ENCODE measurements around the gene TFF3. TPM values are rescaled to one million over a fixed set of nuclear protein-coding genes. Genes with fewer than 3 reads are reported as not detected.

TFF3 gene
- polyA plus RNA-seq, 3 donors: 0.07 TPM; not detected in 2

GRCh38 chr21:42356650-42357049, 41.4 kb upstream of the TFF3 start:
- Histone ChIP-seq H3K4me2 (replicated peaks; ENCODE audit: extremely low read depth, low read length, poor library complexity, severe bottlenecking) (no peak overlapping the region), H3K27ac (ENCODE audit: low read depth in 1 of 2, low read length in 2 of 2) (no peak overlapping the region), H3K9me3 (replicated peaks in 1 of 2; ENCODE audit: control insufficient read depth in 1 of 2, insufficient read depth in 1 of 2, low read length in 2 of 2) (peaks cover 3 to 17% of the 10 kb centered on the region in 2 donors), H3K27me3 (ENCODE audit: control insufficient read depth in 2 of 2, insufficient read depth in 2 of 2, low read length in 2 of 2) (no peaks in the 10 kb centered on the region), H2AFZ (ENCODE audit: insufficient read depth, low read depth, low read length, poor library complexity, severe bottlenecking) (no peak overlapping the region), H3K36me3 (replicated peaks in 1 of 2; ENCODE audit: control insufficient read depth in 1 of 2, insufficient read depth in 2 of 2, low read length in 2 of 2) (no peaks in the 10 kb centered on the region), H4K20me1 (ENCODE audit: insufficient read depth, low read length) (no peaks in the 10 kb centered on the region), H3K4me3 (replicated peaks in 1 of 3; ENCODE audit: low read depth in 2 of 3, low read length in 3 of 3) (no peak overlapping the region), H3K79me2 (ENCODE audit: insufficient read depth, low read length) (no peaks in the 10 kb centered on the region), H3K4me1 (ENCODE audit: control insufficient read depth in 1 of 2, insufficient read depth in 2 of 2, low read length in 2 of 2) (no peaks in the 10 kb centered on the region), H3K9ac (ENCODE audit: insufficient read depth, low read length, poor library complexity, severe bottlenecking) (no peak overlapping the region)
- WGBS (ENCODE audit: insufficient coverage): 86% methylated on average over 6 of the region's 6 CpGs
- peaks cover 4 to 29% (median 18%) of the 10 kb centered on the region in 7 donors for H3K9me3 Mint-ChIP-seq
- H3K4me3 Mint-ChIP-seq: no peak overlapping the region
- no peak for DNase-seq
- TF ChIP-seq CTCF (IDR thresholded peaks at IDR 0.05): no peak
- H3K4me1 Mint-ChIP-seq: no peaks in the 10 kb centered on the region
- intact Hi-C loops (cut with micrococcal nuclease): no loop called here
- H3K27ac Mint-ChIP-seq: no peak overlapping the region
- peaks cover 1 to 6% (median 4%) of the 10 kb centered on the region in 3 donors for H3K27me3 Mint-ChIP-seq (ENCODE audit: low read depth in 3 of 3)
- no peaks in the 10 kb centered on the region for H3K36me3 Mint-ChIP-seq

GRCh38 chr21:42356046-42356445, 40.8 kb upstream of the TFF3 start:
- Histone ChIP-seq H3K79me2 (ENCODE audit: insufficient read depth, low read length) (no peaks in the 10 kb centered on the region), H3K9me3 (replicated peaks in 1 of 2; ENCODE audit: control insufficient read depth in 1 of 2, insufficient read depth in 1 of 2, low read length in 2 of 2) (peaks cover 3 to 17% of the 10 kb centered on the region in 2 donors), H4K20me1 (ENCODE audit: insufficient read depth, low read length) (no peaks in the 10 kb centered on the region), H3K4me1 (ENCODE audit: control insufficient read depth in 1 of 2, insufficient read depth in 2 of 2, low read length in 2 of 2) (no peaks in the 10 kb centered on the region), H3K9ac (ENCODE audit: insufficient read depth, low read length, poor library complexity, severe bottlenecking) (no peak overlapping the region), H3K4me3 (replicated peaks in 1 of 3; ENCODE audit: low read depth in 2 of 3, low read length in 3 of 3) (no peak overlapping the region), H3K27ac (ENCODE audit: low read depth in 1 of 2, low read length in 2 of 2) (no peak overlapping the region), H3K36me3 (replicated peaks in 1 of 2; ENCODE audit: control insufficient read depth in 1 of 2, insufficient read depth in 2 of 2, low read length in 2 of 2) (no peaks in the 10 kb centered on the region), H3K4me2 (replicated peaks; ENCODE audit: extremely low read depth, low read length, poor library complexity, severe bottlenecking) (no peak overlapping the region), H2AFZ (ENCODE audit: insufficient read depth, low read depth, low read length, poor library complexity, severe bottlenecking) (no peak overlapping the region), H3K27me3 (ENCODE audit: control insufficient read depth in 2 of 2, insufficient read depth in 2 of 2, low read length in 2 of 2) (no peaks in the 10 kb centered on the region)
- no peaks in the 10 kb centered on the region for H3K4me1 Mint-ChIP-seq
- TF ChIP-seq CTCF (IDR thresholded peaks at IDR 0.05): no peak
- H3K4me3 Mint-ChIP-seq: no peak overlapping the region
- no peaks in the 10 kb centered on the region for H3K36me3 Mint-ChIP-seq
- H3K27me3 Mint-ChIP-seq (ENCODE audit: low read depth in 3 of 3): peaks cover 1 to 6% (median 3%) of the 10 kb centered on the region in 3 donors
- H3K27ac Mint-ChIP-seq: no peak overlapping the region
- intact Hi-C loops (cut with micrococcal nuclease): no loop called here
- peaks cover 4 to 29% (median 18%) of the 10 kb centered on the region in 7 donors for H3K9me3 Mint-ChIP-seq
- no peak for DNase-seq
- WGBS (ENCODE audit: insufficient coverage): no CpG with 5 or more reads among the region's 2 CpGs
